ENCODE data around the gene MRPL46. TPM values are rescaled to one million over a fixed set of nuclear protein-coding genes. Genes with fewer than 3 reads are reported as not detected.

Gene MRPL46
- total and polyA plus RNA-seq, 2 of the 8 experiments (the other 6 are each of a cell fraction or from before 2014, with no cell fraction given) = 17.2 to 24.5 TPM

DNA sequence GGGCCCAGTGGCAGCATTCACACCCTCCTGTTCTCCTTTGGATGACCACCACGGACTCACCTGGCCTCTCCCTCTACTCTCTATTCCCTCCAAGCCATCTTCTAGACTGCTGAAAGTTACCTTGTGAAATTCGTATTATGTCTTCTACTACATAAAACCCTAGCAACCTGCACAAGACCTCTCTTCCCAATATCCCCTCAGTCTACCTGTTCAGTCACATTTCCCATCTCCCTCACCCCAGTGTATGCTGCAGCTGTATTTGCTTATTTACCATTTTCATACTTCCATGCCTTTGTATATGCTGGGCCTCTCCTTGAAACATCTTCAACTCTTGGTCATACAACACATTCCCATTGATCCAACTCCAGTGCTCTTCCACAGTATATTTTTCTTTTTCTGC, 44.0 kb upstream of the MRPL46 start:
- no peak for FAIRE-seq

More for the DNA sequence above, 44.0 kb upstream of the MRPL46 start:
- no peak overlapping the region for H4K5ac ChIP-seq (ENCODE audit: insufficient read length, low read depth, low read length)
- no peak overlapping the region for H2BK20ac ChIP-seq (ENCODE audit: low read length)
- DNase-seq (ENCODE audit: low read depth in 1 of 2, low spot score in 2 of 2) = no peak
- 93% methylated on average over 2 of the region's 2 CpGs; no CpG with 5 or more reads in 1 of the 2 experiments for WGBS, 2 experiments (ENCODE audit: extremely low coverage in 1 of 2, insufficient coverage in 1 of 2, insufficient read length in 1 of 2, insufficient replicate concordance in 2 of 2, low coverage in 1 of 2, low lambda C conversion rate in 2 of 2, missing lambda C conversion rate in 1 of 2)
- H3K23me2 ChIP-seq (ENCODE audit: low read depth, low read length) = no peaks in the 10 kb centered on the region
- H2BK5ac ChIP-seq (ENCODE audit: low read depth, low read length) = no peak overlapping the region
- H3K4ac ChIP-seq (replicated peaks; ENCODE audit: insufficient read length, low read depth, low read length) = no peak overlapping the region
- H3K18ac ChIP-seq (ENCODE audit: extremely low read depth, low read length) = no peak overlapping the region
- no peaks in the 10 kb centered on the region for H3K27me3 ChIP-seq (replicated peaks in 1 of 4; ENCODE audit: control insufficient read depth in 3 of 4, extremely low read depth in 1 of 4, insufficient read depth in 3 of 4, low read length in 3 of 4)
- no peak overlapping the region for H3K23ac ChIP-seq (ENCODE audit: insufficient read length)
- no peak overlapping the region for H2BK15ac ChIP-seq (ENCODE audit: low read length)
- H2BK12ac ChIP-seq (ENCODE audit: low read depth, low read length) = no peak overlapping the region
- no peak overlapping the region for H3K27ac ChIP-seq (ENCODE audit: low read depth, low read length)
- ChIA-PET POLR2A (ENCODE audit: partially characterized antibody) (no interaction called here), CTCF (ENCODE audit: partially characterized antibody) (interaction anchor here (1.2 to 2.2 kb wide), 2 partner anchors 31 to 32 kb away, joined by 3 to 6 read pairs; no protein-coding TSS in a partner anchor)
- H4K20me1 ChIP-seq (replicated peaks in 1 of 2; ENCODE audit: control insufficient read depth in 1 of 2, insufficient read depth in 2 of 2, low read length in 2 of 2) = no peaks in the 10 kb centered on the region
- H3K36me3 ChIP-seq (ENCODE audit: control insufficient read depth in 2 of 4, insufficient read depth in 4 of 4, low read length in 3 of 4) = peaks cover 0 to 10% (median 2%) of the 10 kb centered on the region in 4 experiments; a peak in 3 of 8 replicates
- no peaks in the 10 kb centered on the region for H3K9me3 ChIP-seq (ENCODE audit: insufficient read depth in 2 of 2, low read depth in 1 of 2, low read length in 1 of 2)
- no peak overlapping the region for H3K14ac ChIP-seq (ENCODE audit: insufficient read length)
- no peak overlapping the region for H3K4me3 ChIP-seq (ENCODE audit: extremely low read depth in 1 of 4, insufficient read depth in 2 of 4, low read depth in 3 of 4, low read length in 4 of 4)
- no peak overlapping the region for H3K9ac ChIP-seq (replicated peaks in 1 of 4; ENCODE audit: extremely low read depth in 1 of 4, low read depth in 3 of 4, low read length in 3 of 4)
- H3K4me1 ChIP-seq (replicated peaks in 1 of 4; ENCODE audit: control insufficient read depth in 3 of 4, insufficient read depth in 4 of 4, low read length in 3 of 4) = no peaks in the 10 kb centered on the region
- no peak overlapping the region for H4K8ac ChIP-seq (ENCODE audit: extremely low read depth, insufficient read depth, low read length)
- H3K79me2 ChIP-seq (ENCODE audit: control insufficient read depth in 1 of 2, insufficient read depth in 2 of 2, low read length in 2 of 2) = no peaks in the 10 kb centered on the region
- no peak overlapping the region for H3K4me2 ChIP-seq (ENCODE audit: insufficient read depth in 1 of 2, low read depth in 2 of 2, low read length in 2 of 2)
- no peak overlapping the region for H3K56ac ChIP-seq (replicated peaks; ENCODE audit: insufficient read length, low read depth, low read length)
- H2AFZ ChIP-seq (ENCODE audit: low read length) = no peak overlapping the region
- no peaks in the 10 kb centered on the region for H3K79me1 ChIP-seq (ENCODE audit: low read depth, low read length)
- H2AK5ac ChIP-seq (ENCODE audit: low read depth, low read length) = no peak overlapping the region
- H4K91ac ChIP-seq (replicated peaks; ENCODE audit: insufficient read length, low read length) = no peak overlapping the region
- no peak overlapping the region for H2BK120ac ChIP-seq (replicated peaks; ENCODE audit: low read depth, low read length)
- TF ChIP-seq, protein P1, sequence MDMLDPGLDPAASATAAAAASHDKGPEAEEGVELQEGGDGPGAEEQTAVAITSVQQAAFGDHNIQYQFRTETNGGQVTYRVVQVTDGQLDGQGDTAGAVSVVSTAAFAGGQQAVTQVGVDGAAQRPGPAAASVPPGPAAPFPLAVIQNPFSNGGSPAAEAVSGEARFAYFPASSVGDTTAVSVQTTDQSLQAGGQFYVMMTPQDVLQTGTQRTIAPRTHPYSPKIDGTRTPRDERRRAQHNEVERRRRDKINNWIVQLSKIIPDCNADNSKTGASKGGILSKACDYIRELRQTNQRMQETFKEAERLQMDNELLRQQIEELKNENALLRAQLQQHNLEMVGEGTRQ (IDR thresholded peaks at IDR 0.05; ENCODE audit: low read length) = no peak

Data from H1 (cell line).